Measurements from ENCODE around the gene XYLT1.

The XYLT1 gene

GRCh38 chr16:17302620-17303019, 168.1 kb downstream of the XYLT1 start:
- FAIRE-seq (no peak), DNase-seq (ENCODE audit: extremely low spot score, insufficient read length, low read depth) (no peak)

- DNase-seq (ENCODE audit: extremely low spot score, insufficient read length, low read depth) (no peak), FAIRE-seq (peak; percentile 39)
Measured at GRCh38 chr16:17302214-17302613, 168.5 kb downstream of the XYLT1 start.

GRCh38 chr16:17301593-17302135, 169.1 kb downstream of the XYLT1 start:
- FAIRE-seq (peak; percentile 95), DNase-seq (ENCODE audit: extremely low spot score, insufficient read length, low read depth) (peak; percentile 62)

GRCh38 chr16:17301184-17301583, 169.6 kb downstream of the XYLT1 start:
- no peak for FAIRE-seq
- DNase-seq (ENCODE audit: extremely low spot score, insufficient read length, low read depth): no peak

- FAIRE-seq: no peak
Measured at GRCh38 chr16:17299790-17300189, 171.0 kb downstream of the XYLT1 start.

GRCh38 chr16:17298238-17298637, 172.5 kb downstream of the XYLT1 start:
- FAIRE-seq (no peak), DNase-seq (ENCODE audit: extremely low spot score, insufficient read length, low read depth) (no peak)

More at GRCh38 chr16:17299790-17300189, 171.0 kb downstream of the XYLT1 start:
- DNase-seq (ENCODE audit: extremely low spot score, insufficient read length, low read depth): no peak

- FAIRE-seq: no peak
- no peak for DNase-seq (ENCODE audit: extremely low spot score, insufficient read length, low read depth)
Measured at GRCh38 chr16:17296431-17296830, 174.3 kb downstream of the XYLT1 start.

- no peak for DNase-seq (ENCODE audit: extremely low spot score, insufficient read length, low read depth)
- FAIRE-seq: no peak
Measured at GRCh38 chr16:17295948-17296347, 174.8 kb downstream of the XYLT1 start.

- FAIRE-seq (no peak), DNase-seq (ENCODE audit: extremely low spot score, insufficient read length, low read depth) (no peak)
Measured at GRCh38 chr16:17294856-17295255, 175.9 kb downstream of the XYLT1 start.

- FAIRE-seq: no peak
Measured at GRCh38 chr16:17293813-17294558, 176.8 kb downstream of the XYLT1 start.

GRCh38 chr16:17291289-17291688, 179.5 kb downstream of the XYLT1 start:
- DNase-seq (ENCODE audit: extremely low spot score, insufficient read length, low read depth) (no peak), FAIRE-seq (no peak)

More at GRCh38 chr16:17293813-17294558, 176.8 kb downstream of the XYLT1 start:
- no peak for DNase-seq (ENCODE audit: extremely low spot score, insufficient read length, low read depth)

GRCh38 chr16:17289674-17290635, 180.8 kb downstream of the XYLT1 start:
- FAIRE-seq (no peak), DNase-seq (ENCODE audit: extremely low spot score, insufficient read length, low read depth) (no peak)

GRCh38 chr16:17289050-17289449, 181.7 kb downstream of the XYLT1 start:
- FAIRE-seq: no peak
- no peak for DNase-seq (ENCODE audit: extremely low spot score, insufficient read length, low read depth)

GRCh38 chr16:17287166-17287800, 183.5 kb downstream of the XYLT1 start:
- DNase-seq (ENCODE audit: extremely low spot score, insufficient read length, low read depth): no peak
- FAIRE-seq: no peak

- DNase-seq (ENCODE audit: extremely low spot score, insufficient read length, low read depth) (no peak), FAIRE-seq (no peak)
Measured at GRCh38 chr16:17286443-17286842, 184.3 kb downstream of the XYLT1 start.

GRCh38 chr16:17283016-17283415, 187.7 kb downstream of the XYLT1 start:
- peak; percentile 9 for FAIRE-seq

GRCh38 chr16:17282247-17282646, 188.5 kb downstream of the XYLT1 start:
- FAIRE-seq (no peak), DNase-seq (ENCODE audit: extremely low spot score, insufficient read length, low read depth) (no peak)

More at GRCh38 chr16:17283016-17283415, 187.7 kb downstream of the XYLT1 start:
- no peak for DNase-seq (ENCODE audit: extremely low spot score, insufficient read length, low read depth)

GRCh38 chr16:17281052-17281451, 189.7 kb downstream of the XYLT1 start:
- DNase-seq (ENCODE audit: extremely low spot score, insufficient read length, low read depth): no peak
- no peak for FAIRE-seq

- no peak for FAIRE-seq
- DNase-seq (ENCODE audit: extremely low spot score, insufficient read length, low read depth): no peak
Measured at GRCh38 chr16:17278988-17279387, 191.8 kb downstream of the XYLT1 start.

- DNase-seq (ENCODE audit: extremely low spot score, insufficient read length, low read depth) (peak; percentile 14), FAIRE-seq (peak; percentile 62)
Measured at GRCh38 chr16:17277981-17278381, 192.8 kb downstream of the XYLT1 start.
